B cell (primary cell): ENCODE results near the gene SLC35E3.

Source experiments
- EZH2 ChIP-seq: IDR thresholded peaks from 2 replicates; pipeline ENCODE4 v1.6.1; 2012; ENCODE audit warnings: borderline replicate concordance, low read depth, mild to moderate bottlenecking, moderate library complexity, low read length; ENCODE audit not compliant: insufficient read depth, poor library complexity, severe bottlenecking
- TF ChIP-seq, protein P1 (sequence below): fragments of 200-600 bp; IDR thresholded peaks from one replicate; pipeline ENCODE4 v1.8.0; 2022; ENCODE audit warnings: antibody characterized with exemption, mild to moderate bottlenecking

DNA sequence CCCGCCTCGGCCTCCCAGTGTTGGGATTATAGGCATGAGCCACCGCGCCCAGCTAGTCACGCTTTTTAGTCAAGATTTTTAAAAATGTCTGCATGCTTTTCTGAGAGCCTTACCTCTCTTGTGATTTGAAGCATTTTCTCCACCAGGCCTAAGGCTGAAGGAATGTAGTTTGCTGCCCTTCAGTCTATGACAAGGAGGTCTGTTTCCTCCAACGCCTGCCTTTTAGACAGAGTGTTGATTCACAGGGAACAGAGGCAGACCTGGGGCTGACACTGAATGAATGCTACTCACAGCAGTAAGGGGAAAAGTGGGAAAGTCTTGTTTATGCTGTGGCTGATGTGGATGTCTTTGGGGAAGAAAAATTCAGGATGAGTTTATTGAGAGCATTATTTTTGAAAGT lies 34.8 kb downstream of the SLC35E3 start:
- TF ChIP-seq, protein P1, sequence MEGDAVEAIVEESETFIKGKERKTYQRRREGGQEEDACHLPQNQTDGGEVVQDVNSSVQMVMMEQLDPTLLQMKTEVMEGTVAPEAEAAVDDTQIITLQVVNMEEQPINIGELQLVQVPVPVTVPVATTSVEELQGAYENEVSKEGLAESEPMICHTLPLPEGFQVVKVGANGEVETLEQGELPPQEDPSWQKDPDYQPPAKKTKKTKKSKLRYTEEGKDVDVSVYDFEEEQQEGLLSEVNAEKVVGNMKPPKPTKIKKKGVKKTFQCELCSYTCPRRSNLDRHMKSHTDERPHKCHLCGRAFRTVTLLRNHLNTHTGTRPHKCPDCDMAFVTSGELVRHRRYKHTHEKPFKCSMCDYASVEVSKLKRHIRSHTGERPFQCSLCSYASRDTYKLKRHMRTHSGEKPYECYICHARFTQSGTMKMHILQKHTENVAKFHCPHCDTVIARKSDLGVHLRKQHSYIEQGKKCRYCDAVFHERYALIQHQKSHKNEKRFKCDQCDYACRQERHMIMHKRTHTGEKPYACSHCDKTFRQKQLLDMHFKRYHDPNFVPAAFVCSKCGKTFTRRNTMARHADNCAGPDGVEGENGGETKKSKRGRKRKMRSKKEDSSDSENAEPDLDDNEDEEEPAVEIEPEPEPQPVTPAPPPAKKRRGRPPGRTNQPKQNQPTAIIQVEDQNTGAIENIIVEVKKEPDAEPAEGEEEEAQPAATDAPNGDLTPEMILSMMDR, result no peak
- no peak for TF ChIP-seq EZH2
